ENCODE data around the gene MITF.

Gene MITF

DNA sequence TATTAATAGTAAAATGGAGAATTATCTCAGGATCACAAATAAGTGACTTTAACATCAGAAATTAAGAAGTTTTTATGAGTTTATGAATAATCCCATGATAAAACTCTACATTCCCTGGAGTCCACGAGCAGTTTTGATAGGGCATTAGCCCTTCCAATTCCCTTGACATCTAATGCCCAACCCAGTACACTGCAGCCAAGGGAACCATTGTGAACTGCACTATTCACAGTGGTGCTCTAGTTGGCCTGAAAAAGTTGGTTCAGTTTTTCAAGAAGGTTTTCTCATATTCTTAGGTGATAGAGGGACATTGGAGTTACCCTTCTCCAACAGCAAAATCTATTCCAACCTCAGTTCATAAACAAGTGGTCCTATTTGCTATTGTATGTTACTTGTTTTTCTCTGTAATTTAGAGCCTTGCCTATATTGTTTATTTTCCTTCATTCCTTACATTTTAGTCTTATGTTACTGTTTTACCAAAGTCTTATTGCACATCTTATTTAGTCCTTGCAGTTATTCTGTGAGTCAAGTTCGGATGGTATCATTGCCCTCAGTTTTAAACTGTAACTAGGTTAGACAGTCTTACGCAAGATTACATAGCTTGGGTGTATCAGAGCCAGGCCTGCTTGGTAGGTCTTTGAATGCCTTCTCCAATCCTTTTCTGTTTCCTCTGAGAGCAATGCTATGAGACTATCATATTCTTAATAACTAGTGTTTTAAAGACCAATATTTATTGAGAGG is 202.3 kb downstream of the MITF start:
- in situ Hi-C loops (cut with HindIII; ENCODE audit: low sequenced_read_pairs), result no loop called here

DNA sequence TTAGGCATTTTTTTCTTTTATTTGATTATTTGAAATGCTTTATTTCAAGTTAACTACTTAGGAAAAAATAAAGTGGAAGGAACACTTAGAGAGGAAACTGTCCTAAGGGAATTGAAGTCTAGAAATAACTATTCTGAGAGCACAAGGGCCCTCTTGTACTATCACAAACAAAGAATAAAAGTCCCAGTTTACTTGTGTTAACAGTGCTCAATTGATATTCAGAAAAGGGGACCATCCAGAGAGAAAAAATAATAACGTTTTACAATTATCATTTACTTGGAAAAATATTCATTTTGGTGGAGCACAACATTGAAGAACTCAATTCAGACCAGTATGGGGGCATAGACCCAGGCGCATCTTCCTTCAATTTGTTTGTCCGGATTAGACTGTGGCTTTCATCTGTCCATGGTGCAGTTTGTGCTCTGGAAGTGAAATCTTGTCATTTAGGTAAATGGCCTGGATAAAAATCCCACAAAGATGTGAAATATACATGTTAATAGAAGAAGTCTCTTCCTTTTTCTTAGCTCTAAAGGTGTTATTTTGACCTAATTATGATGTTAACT is 205.7 kb downstream of the MITF start:
- in situ Hi-C loops (cut with HindIII; ENCODE audit: low sequenced_read_pairs), result no loop called here

DNA sequence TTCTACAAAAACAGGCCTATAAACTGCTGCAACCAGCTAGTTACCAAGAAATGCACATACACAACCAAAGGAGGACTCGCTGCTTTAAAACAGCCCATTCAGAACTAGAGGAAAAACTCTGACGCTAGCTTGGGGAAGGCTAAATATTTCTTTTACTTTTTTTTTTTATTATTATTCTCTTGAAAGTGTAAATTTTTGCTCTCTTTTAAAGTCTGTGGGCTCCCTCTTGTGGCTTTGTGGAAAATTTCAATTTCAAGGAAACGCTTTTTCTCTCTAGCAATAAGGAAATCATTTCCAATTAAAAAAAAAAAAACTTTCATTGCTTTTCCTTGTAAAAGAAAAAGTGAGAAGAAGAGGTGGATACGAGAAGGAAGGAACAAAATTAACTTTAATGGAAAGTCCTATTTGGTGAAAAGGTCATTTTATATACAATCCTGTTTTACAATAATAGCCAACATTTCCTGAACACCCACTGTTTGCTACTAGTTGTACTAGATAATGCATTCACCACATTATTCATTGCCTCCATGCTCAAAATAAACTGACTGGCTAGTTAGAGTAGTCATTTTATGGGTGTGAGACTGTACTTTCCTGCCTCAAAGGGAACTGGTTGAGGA is 209.1 kb downstream of the MITF start:
- in situ Hi-C loops (cut with HindIII; ENCODE audit: low sequenced_read_pairs), result no loop called here

DNA sequence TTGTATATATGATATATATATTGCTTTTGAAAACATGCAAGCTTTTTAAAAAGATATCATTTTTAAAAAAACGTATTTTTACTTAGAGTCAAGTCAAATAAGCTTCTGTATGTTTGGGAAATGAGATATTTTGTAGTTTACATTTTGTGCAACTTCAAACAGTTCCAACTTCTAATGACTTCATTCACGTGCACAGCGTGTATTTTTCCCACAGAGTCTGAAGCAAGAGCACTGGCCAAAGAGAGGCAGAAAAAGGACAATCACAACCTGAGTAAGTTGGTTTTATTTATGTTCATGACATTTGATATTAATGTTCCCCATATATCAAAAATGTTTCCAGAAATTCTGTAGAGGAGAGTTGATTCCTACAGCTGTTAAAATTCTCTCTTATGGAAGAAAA is 212.4 kb downstream of the MITF start:
- in situ Hi-C loops (cut with HindIII; ENCODE audit: low sequenced_read_pairs), result no loop called here

DNA sequence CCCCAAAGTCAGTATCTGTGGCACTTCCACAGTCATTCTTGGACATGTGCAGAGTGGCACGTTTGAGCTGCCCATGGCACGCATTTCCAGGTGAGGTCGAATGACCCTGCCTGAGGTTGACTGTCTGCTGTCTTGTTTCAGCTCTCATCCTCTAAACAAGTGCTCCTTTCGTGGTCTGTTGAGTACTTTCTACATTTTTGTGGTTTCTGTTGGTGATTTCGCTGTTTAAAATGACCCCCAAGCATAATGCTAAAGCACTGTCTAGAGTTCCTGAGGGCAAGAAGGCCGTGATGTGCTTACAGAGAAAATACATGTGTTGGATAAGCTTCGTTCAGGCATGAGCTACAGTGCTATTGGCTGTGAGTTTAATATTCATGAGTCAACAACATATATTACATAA is 220.3 kb downstream of the MITF start:
- in situ Hi-C loops (cut with HindIII; ENCODE audit: low sequenced_read_pairs), result no loop called here

DNA sequence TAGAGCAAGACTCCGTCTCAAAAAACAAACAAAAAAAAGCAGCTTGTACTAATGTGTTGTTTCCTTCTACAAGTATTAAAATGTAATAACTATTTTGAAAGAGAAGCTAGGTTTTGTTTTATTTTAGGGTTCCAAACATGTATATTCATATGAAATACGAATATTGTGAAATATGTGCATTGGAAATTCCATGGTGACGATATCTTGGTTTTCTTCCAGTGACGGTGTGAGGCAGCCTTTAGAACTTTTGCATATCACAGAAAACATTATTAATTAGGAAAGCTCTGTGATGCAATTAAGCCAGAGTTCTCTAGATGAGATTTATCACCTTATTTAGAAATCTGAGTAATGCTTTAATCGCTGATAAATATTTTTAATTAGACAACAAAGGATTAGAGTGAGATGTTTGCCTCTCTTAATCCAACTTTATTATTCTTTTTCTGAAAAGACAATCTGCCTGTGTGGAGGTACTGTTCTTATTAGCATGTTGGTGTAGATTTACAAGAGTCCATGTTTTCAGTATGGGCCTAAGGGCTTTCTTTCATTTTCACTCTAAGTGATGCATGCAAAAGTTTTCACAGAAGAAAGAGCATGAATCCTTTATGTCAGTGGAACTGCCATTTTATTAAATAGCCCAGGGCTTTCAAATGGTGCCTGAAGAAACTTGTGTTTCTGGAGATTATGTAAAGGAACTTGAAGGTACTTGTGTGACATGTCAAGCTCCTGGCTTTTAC is 222.6 kb downstream of the MITF start:
- in situ Hi-C loops (cut with HindIII; ENCODE audit: low sequenced_read_pairs), result no loop called here

DNA sequence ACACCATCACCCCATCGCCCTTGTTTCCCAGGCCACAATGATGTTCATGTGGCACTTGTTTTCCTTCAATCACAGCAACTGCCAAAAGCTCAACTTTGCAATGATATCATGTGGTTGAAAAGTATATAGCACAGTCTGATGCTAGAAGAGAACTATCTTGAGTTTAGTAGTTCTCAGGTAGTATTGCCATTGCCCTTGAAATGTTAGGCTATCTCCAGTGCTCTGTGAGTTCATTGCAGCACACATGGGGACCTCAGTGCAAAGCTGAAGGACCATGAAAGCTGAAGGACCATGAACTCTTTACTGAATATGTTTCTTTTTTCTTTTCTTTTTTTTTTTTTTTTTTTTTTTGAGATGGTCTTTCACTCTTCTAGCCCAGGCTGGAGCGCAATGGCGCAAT is 224.4 kb downstream of the MITF start:
- in situ Hi-C loops (cut with HindIII; ENCODE audit: low sequenced_read_pairs), result no loop called here

DNA sequence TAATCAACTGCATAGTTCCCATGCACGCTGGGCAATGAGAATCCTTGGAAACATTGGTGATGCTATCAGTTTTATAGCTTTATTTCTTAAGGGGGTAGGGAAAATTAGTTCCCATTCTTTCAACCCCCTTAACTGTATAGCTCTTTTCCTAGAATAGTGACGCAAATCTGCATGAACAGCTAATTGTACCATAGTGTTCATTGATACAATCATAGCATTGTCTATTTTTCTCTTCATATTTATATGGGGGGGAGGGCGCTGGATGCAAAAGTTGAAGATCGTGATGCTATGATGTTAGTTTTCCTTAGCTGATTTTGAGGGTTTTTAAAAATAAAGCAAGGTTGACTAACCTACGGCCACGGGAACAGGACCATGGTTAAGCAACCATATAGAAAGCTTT is 227.9 kb downstream of the MITF start:
- in situ Hi-C loops (cut with HindIII; ENCODE audit: low sequenced_read_pairs), result no loop called here

DNA sequence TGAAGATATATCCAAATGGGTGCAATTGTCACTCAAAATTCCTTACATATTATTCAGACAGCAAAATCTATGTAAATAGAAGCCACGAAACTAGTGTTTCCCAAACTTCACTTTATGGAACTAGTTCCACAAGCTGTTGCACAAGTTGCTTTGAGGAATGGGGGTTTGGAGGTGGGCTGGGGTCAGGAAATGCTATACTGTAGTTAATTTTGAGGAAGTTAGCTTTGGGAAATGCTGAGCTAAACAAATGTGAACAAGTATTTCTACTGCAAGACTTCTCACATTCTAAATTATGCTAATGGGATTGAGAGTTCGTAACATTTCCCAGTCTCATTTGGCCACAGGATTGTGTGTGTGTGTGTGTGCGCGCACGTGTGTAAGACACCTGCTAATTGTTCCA is 231.6 kb downstream of the MITF start:
- in situ Hi-C loops (cut with HindIII; ENCODE audit: low sequenced_read_pairs), result no loop called here

DNA sequence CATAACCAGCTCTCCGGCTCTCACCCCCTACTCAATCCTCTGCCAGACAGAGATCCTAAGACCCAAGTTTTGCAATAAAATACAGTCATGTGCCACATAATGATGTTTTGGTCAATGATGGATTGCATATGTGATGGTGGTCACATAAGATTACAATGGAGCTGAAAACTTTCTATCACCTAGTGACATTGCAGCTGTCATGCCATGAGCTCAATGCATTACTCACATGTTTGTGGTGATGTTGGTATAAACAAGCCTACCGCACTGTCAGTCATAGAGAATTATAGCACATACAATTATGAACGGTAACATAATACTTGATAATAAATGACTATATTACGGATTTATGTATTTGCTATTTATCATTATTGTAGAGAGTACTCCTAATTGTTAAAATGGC is 233.4 kb downstream of the MITF start:
- in situ Hi-C loops (cut with HindIII; ENCODE audit: low sequenced_read_pairs), result no loop called here

DNA sequence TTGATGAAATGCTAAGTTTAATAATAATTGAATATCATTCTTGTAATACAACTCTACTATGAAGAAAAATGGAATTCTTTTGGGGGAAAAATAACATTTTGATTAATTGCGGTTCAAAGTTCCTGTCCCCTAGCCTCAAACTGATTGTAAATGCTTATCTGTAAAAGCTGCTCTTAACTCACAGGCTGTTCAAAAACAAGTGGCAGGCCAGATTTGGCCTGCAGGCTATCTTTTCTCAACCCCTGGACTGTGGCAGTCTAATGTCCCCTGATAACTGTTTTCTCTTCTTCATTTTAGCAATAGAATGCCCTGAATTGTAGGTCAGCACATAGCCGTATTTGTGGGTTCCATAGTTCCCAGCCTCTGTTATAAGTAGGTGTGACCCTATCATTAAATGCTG is 236.8 kb downstream of the MITF start:
- in situ Hi-C loops (cut with HindIII; ENCODE audit: low sequenced_read_pairs), result no loop called here

DNA sequence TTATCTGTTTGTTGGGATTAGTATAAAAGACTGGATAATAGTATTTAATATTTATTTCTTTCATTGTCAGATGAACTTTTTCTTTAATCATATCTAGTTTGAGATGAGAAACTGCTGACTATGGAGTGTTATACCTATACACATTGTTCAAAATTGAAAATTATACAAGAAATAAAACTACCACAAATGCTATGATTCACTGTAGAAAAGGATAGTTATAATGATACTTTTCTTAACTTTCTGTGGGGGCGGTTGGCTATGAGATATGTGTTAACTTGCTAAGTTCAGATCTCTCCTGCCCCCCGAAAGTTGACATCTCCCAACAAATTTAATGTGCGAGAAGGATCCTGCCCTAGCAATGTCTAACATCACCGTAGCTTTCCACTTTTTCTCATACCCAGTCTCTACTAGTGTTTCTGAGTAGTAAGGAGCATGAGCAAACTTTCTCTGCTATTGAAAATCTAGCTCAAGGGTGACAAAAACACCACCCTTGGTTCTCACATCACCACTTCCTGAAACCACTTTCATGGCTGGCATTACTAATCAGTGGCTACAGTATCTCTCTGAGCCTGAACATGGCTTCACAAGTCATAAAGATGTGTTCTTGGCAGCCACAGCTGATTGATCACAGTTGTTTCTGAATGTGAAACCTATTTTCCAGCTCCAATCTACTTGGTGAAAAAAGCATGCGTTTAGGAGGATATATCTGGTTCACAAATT is 244.4 kb downstream of the MITF start:
- in situ Hi-C loops (cut with HindIII; ENCODE audit: low sequenced_read_pairs), result no loop called here

DNA sequence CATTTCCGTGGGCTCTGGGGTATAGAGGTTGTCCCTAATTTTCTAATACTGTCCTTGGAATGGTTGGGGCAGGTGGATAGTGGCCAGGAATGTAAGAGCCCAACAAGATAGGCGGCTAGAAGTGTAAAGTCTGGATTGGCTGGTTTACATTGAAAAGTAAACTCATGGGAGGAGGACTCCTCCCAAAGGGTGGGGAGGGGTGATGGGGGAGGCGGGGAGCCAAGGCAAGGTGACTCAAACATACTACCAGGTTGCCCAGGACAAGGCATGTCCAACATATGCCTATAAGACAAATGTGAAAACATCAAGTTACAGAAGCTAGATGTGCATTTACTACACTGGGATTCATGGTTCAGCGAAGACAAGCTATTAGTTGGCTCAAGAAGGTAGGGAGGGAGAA is 246.0 kb downstream of the MITF start:
- in situ Hi-C loops (cut with HindIII; ENCODE audit: low sequenced_read_pairs), result no loop called here

DNA sequence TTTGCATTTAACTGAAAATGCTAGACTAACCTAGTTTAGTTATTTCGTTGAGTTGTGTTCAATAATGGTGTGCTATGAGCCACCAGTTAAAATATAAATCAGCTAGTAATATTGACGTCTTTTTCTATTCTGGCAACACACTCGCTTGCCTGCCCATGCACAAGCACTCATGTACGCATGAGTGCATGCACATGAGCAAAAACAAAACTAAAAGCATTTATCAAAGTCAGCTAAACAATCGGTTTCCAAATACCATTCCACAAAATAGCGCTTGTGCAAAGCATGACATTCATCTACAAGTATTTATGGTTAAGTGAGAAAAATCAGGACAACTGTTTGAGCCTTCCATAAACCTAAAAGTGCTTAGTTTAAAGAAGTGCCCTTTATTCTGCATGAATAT is 247.2 kb downstream of the MITF start:
- in situ Hi-C loops (cut with HindIII; ENCODE audit: low sequenced_read_pairs), result no loop called here

DNA sequence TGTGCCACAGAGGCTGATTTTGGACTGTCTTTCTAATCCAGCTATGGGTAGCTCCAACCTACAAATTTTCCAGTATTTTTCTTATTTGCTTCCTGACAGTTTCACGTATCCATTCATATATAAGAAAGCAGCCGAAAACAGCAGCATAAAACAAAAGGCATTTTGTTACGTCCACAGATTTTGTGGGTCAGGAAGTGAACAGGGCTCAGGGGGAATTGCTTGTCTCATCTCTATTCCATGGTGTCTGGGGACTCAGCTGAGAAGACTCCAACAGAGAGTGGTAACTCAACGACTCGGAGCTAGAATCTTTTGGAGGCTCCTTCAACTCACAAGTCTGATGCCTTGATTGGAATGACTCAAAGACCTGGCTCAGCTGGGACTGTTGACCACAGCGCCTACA is 248.6 kb downstream of the MITF start:
- in situ Hi-C loops (cut with HindIII; ENCODE audit: low sequenced_read_pairs), result no loop called here

DNA sequence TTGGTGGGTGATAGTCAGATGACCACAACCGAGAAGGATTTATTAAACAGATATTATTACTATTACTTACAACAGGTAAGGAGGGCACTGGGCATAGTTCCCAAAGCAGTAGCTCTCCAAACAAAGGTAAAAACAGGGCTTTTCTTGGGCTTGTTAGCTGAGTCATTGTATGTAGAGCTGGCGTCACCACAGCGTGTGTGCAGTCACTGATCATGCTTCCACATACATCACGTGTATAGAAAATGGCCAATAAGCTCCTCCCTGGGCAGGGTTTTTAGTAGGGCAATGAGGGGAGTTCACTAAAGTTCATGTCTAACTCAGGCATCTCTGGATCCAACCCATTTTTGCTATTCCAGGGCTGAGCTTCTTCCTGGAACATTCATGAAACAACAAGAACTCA is 254.5 kb downstream of the MITF start:
- in situ Hi-C loops (cut with HindIII; ENCODE audit: low sequenced_read_pairs), result no loop called here

DNA sequence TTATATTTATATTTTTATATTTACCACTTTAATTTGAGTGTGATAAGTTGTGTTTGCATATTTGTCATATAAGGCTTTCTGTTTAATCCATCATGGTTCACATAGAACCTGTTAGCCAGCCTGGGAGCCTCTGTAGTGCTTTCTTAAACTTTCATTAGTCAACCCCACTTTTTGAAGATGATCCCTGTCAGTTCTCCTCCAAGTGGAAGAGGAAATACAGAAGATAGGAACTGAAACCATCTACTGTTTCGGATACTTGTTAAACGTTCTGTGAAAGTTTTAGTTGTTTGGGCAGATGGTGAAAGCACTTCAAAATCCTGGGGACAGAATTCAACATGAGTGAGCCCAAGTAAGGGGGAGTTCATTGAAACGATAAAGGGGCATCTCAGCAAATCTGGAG is 255.7 kb downstream of the MITF start:
- in situ Hi-C loops (cut with HindIII; ENCODE audit: low sequenced_read_pairs), result no loop called here

DNA sequence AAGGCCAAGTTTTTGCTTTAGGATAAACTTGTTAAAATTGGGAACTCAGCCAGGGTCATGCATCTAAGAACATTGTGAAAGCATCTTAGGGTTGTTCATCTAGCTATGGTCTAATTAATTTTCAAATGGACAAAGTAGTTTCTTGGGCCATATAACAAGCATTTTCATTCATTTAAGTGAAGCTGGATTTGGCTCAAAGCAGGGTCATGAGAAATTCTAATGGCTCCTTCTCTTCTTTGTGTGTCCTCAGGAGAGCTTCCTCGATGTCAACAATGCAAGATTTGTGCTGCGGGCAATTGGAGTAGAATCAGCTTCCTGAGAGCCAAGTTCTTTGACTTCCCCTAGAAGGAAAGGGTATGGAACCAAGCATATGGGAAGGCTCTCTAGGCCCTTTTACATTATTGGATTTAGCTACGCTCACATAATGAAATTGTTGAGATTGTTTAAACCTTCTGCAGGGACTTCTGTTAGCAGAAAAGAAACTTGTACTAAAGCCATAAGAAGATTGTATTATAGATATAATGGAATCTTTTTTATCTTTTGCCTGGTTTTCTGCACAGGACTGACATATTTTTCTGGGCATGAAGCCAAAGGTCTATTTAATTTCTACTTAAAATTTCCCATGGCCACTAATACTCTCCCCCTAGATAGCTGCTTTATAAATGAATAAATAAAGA is 258.5 kb downstream of the MITF start:
- in situ Hi-C loops (cut with HindIII; ENCODE audit: low sequenced_read_pairs), result no loop called here

DNA sequence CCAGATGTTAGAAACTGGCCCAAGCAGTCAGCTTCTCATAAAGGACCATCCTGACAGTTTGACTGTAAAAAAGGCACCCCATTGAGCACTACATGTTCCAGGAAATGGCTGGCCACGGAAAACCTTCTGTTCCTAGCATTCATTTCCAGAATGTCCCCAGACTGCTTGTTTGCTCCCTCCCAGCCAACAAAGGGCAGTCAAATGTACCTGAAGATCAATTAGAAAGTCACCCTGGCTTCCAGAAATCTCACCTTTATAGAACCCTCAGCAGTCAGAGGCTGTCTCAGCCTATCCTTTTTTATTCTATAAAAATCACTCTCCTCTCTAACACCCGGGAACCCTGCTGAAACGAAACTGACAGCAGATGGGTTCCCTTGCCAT is 259.5 kb downstream of the MITF start:
- in situ Hi-C loops (cut with HindIII; ENCODE audit: low sequenced_read_pairs), result no loop called here

DNA sequence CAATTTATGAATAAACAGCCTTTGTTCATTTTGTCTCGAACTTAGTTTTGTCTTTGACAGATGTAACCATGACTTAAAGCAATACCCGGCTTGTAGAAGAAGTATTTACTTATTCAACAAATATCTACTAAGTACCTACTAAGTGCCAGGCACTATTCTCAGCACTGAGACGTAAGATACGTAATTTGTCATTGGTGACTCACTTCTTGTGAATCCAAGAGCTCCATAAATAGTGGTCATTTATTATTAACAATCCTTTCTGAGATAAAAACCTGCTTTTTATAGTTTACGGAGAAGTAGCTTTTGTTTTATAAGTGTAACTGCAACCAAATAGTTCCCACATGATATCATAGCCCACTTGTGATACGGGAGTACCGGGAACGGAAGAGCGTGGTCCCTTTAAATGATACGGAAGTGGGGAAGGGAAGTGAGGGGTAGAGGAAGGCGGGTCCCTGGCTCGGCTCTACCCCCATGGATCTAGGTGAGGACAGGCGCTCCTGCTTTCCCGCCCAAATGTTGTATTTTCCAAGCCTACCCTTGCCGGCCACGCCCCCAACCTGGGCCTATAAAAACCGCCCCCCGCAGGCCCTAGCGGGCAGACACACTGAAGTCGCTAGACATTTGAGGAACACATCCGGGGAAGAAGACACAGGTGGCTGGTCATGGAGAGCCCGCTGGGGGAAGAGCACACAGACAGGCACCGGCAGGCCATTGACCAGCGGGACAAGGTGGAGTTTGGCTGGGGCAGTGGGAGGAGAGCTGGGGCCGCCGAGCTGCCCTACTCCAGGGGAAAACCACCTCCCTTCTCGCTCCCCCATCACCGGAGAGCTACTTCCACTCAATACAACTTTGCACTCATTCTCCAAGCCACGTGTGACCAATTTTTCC is 260.1 kb downstream of the MITF start, which contains the start of gene SAMMSON:
TSS of gene SAMMSON (plus strand) at position 594 of the 888 bp plus-strand sequence.
- in situ Hi-C loops (cut with HindIII; ENCODE audit: low sequenced_read_pairs), result no loop called here
